ENCODE data around the gene ACP4. TPM values are rescaled to one million over a fixed set of nuclear protein-coding genes. Genes with fewer than 3 reads are reported as not detected.

The ACP4 gene
- total and polyA plus RNA-seq, 2 donors (not counting 1 experiment from before 2014, with no cell fraction given), result not detected

GRCh38 chr19:50777261-50777660 lies 13.0 kb upstream of the ACP4 start:
- H3K27ac Mint-ChIP-seq, result no peak overlapping the region
- Histone ChIP-seq H3K9ac (ENCODE audit: low read length) (no peak overlapping the region), H3K27ac (ENCODE audit: low read length in 2 of 2) (no peak overlapping the region), H4K20me1 (ENCODE audit: control insufficient read depth, insufficient read depth, low read length, poor library complexity, severe bottlenecking) (no peaks in the 10 kb centered on the region), H3K4me1 (ENCODE audit: control insufficient read depth in 2 of 2, insufficient read depth in 2 of 2, low read length in 2 of 2) (peaks cover 0 to 8% of the 10 kb centered on the region in 2 donors), H3K36me3 (replicated peaks in 1 of 2; ENCODE audit: control extremely low read depth in 1 of 2, control insufficient read depth in 1 of 2, extremely low read depth in 1 of 2, insufficient read depth in 2 of 2, low read length in 1 of 2) (no peaks in the 10 kb centered on the region), H3K4me2 (replicated peaks; ENCODE audit: low read depth, low read length, poor library complexity, severe bottlenecking) (no peak overlapping the region), H3K9me3 (ENCODE audit: control extremely low read depth in 1 of 3, control insufficient read depth in 2 of 3, insufficient read depth in 1 of 3, low read length in 2 of 3) (peaks cover 0 to 30% (median 2%) of the 10 kb centered on the region in 3 donors), H3K4me3 (ENCODE audit: control extremely low read depth in 1 of 5, extremely low read depth in 1 of 5, insufficient read depth in 1 of 5, low read depth in 2 of 5, low read length in 4 of 5) (no peak overlapping the region), H2AFZ (ENCODE audit: insufficient read depth, low read depth, low read length, poor library complexity, severe bottlenecking) (no peak overlapping the region), H3K79me2 (ENCODE audit: control insufficient read depth, insufficient read depth, low read length) (no peaks in the 10 kb centered on the region), H3K27me3 (replicated peaks in 1 of 4; ENCODE audit: control extremely low read depth in 1 of 4, control insufficient read depth in 3 of 4, insufficient read depth in 4 of 4, low read length in 3 of 4) (peaks cover 0 to 59% (median 26%) of the 10 kb centered on the region in 4 experiments)
- peaks cover 60% of the 10 kb centered on the region for H3K27me3 Mint-ChIP-seq
- POLR2A ChIA-PET, result no interaction called here
- intact Hi-C loops (cut with micrococcal nuclease), result no loop called here
- H3K9me3 Mint-ChIP-seq (ENCODE audit: insufficient read depth), result no peaks in the 10 kb centered on the region
- CTCF ChIA-PET, result interaction anchor here (1.0 to 1.3 kb wide), 2 partner anchors 239 to 420 kb away, joined by 3 to 6 read pairs; no protein-coding TSS in a partner anchor
- DNase-seq (no peak), ATAC-seq (ENCODE audit: low read depth) (no peak)
- no CpG with 5 or more reads among the region's 4 CpGs for WGBS (ENCODE audit: insufficient coverage)
- peaks cover 4% of the 10 kb centered on the region for H3K4me1 Mint-ChIP-seq
- H3K4me3 Mint-ChIP-seq, result no peak overlapping the region
- TF ChIP-seq EZH2 (IDR thresholded peaks at IDR 0.05; ENCODE audit: borderline replicate concordance, insufficient read depth, low read depth, low read length, poor library complexity, severe bottlenecking) (no peak), CTCF (IDR thresholded peaks at IDR 0.05) (no peak)

GRCh38 chr19:50777830-50778303 lies 12.3 kb upstream of the ACP4 start:
- H3K9me3 Mint-ChIP-seq (ENCODE audit: insufficient read depth), result no peaks in the 10 kb centered on the region
- Histone ChIP-seq H2AFZ (ENCODE audit: insufficient read depth, low read depth, low read length, poor library complexity, severe bottlenecking) (no peak overlapping the region), H3K4me1 (ENCODE audit: control insufficient read depth in 2 of 2, insufficient read depth in 2 of 2, low read length in 2 of 2) (peaks cover 0 to 8% of the 10 kb centered on the region in 2 donors), H3K4me3 (ENCODE audit: control extremely low read depth in 1 of 5, extremely low read depth in 1 of 5, insufficient read depth in 1 of 5, low read depth in 2 of 5, low read length in 4 of 5) (no peak overlapping the region), H3K27ac (ENCODE audit: low read length in 2 of 2) (no peak overlapping the region), H3K4me2 (replicated peaks; ENCODE audit: low read depth, low read length, poor library complexity, severe bottlenecking) (no peak overlapping the region), H3K9me3 (ENCODE audit: control extremely low read depth in 1 of 3, control insufficient read depth in 2 of 3, insufficient read depth in 1 of 3, low read length in 2 of 3) (peaks cover 0 to 26% (median 1%) of the 10 kb centered on the region in 3 donors), H3K36me3 (replicated peaks in 1 of 2; ENCODE audit: control extremely low read depth in 1 of 2, control insufficient read depth in 1 of 2, extremely low read depth in 1 of 2, insufficient read depth in 2 of 2, low read length in 1 of 2) (no peaks in the 10 kb centered on the region), H3K27me3 (replicated peaks in 1 of 4; ENCODE audit: control extremely low read depth in 1 of 4, control insufficient read depth in 3 of 4, insufficient read depth in 4 of 4, low read length in 3 of 4) (peaks cover 0 to 62% (median 26%) of the 10 kb centered on the region in 4 experiments), H3K79me2 (ENCODE audit: control insufficient read depth, insufficient read depth, low read length) (no peaks in the 10 kb centered on the region), H3K9ac (ENCODE audit: low read length) (no peak overlapping the region), H4K20me1 (ENCODE audit: control insufficient read depth, insufficient read depth, low read length, poor library complexity, severe bottlenecking) (no peaks in the 10 kb centered on the region)
- peaks cover 4% of the 10 kb centered on the region for H3K4me1 Mint-ChIP-seq
- CTCF ChIA-PET, result interaction anchor here (1.3 to 2.2 kb wide), 2 partner anchors 240 to 421 kb away, joined by 6 to 11 read pairs; no protein-coding TSS in a partner anchor
- 2% methylated on average over 30 of the region's 30 CpGs for WGBS (ENCODE audit: insufficient coverage)
- TF ChIP-seq CTCF (IDR thresholded peaks at IDR 0.05) (no peak), EZH2 (IDR thresholded peaks at IDR 0.05; ENCODE audit: borderline replicate concordance, insufficient read depth, low read depth, low read length, poor library complexity, severe bottlenecking) (no peak)
- POLR2A ChIA-PET, result no interaction called here
- no peak overlapping the region for H3K27ac Mint-ChIP-seq
- no peak for ATAC-seq (ENCODE audit: low read depth)
- peaks cover 64% of the 10 kb centered on the region for H3K27me3 Mint-ChIP-seq
- DNase-seq, result peak; percentile 15
- no peak overlapping the region for H3K4me3 Mint-ChIP-seq
- intact Hi-C loops (cut with micrococcal nuclease), result no loop called here
